Hepatocyte (in vitro differentiated cells): ENCODE results near the gene LEF1. TPM values are rescaled to one million over a fixed set of nuclear protein-coding genes. Genes with fewer than 3 reads are reported as not detected.

Experiments used
- DNase-seq: peaks from one replicate; pipeline ENCODE4 v3.0.0-alpha.2; 2016; ENCODE audit warnings: low spot score
- H2AFZ ChIP-seq: fragments of 200-600 bp; sonication (generic); 2 replicates; pipeline ENCODE4 v1.6.0; 2016; ENCODE audit warnings: antibody characterized with exemption, mild to moderate bottlenecking
- H3K27ac ChIP-seq: fragments of 200-600 bp; sonication (generic); 2 replicates; pipeline ENCODE4 v1.5.1; 2016; ENCODE audit warnings: mild to moderate bottlenecking
- H3K27me3 ChIP-seq: fragments of 200-600 bp; sonication (generic); 2 replicates; pipeline ENCODE4 v1.6.1; 2016
- H3K36me3 ChIP-seq: fragments of 200-600 bp; sonication (generic); replicated peaks from 2 replicates; pipeline ENCODE4 v1.5.1; 2016; ENCODE audit warnings: low read depth; ENCODE audit not compliant: insufficient read depth
- H3K4me1 ChIP-seq: fragments of 200-600 bp; sonication (generic); 2 replicates; pipeline ENCODE4 v1.5.1; 2016; ENCODE audit warnings: mild to moderate bottlenecking, moderate library complexity; ENCODE audit not compliant: insufficient read depth
- H3K4me2 ChIP-seq: fragments of 200-600 bp; sonication (generic); 2 replicates; pipeline ENCODE4 v1.6.0; 2016
- H3K4me3 ChIP-seq: fragments of 200-600 bp; sonication (generic); 2 replicates; pipeline ENCODE4 v1.5.1; 2016; ENCODE audit warnings: mild to moderate bottlenecking
- H3K79me2 ChIP-seq: fragments of 200-600 bp; sonication (generic); 2 replicates; pipeline ENCODE4 v1.6.0; 2017; ENCODE audit warnings: mild to moderate bottlenecking
- H3K9me2 ChIP-seq: fragments of 200-600 bp; sonication (generic); replicated peaks from 2 replicates; pipeline ENCODE4 v1.6.0; 2017; ENCODE audit warnings: mild to moderate bottlenecking; ENCODE audit not compliant: insufficient read depth
- H3K9me3 ChIP-seq: fragments of 200-600 bp; sonication (generic); 2 replicates; pipeline ENCODE4 v1.5.1; 2016; ENCODE audit warnings: low read depth, mild to moderate bottlenecking
- H4K20me1 ChIP-seq: fragments of 200-600 bp; sonication (generic); 2 replicates; pipeline ENCODE4 v1.6.0; 2016; ENCODE audit warnings: mild to moderate bottlenecking; ENCODE audit not compliant: insufficient read depth, poor library complexity, severe bottlenecking
- CTCF ChIP-seq: fragments of 200-600 bp; sonication (generic); IDR thresholded peaks from 2 replicates; pipeline ENCODE4 v1.5.1; 2016; ENCODE audit warnings: antibody characterized with exemption, mild to moderate bottlenecking; ENCODE audit not compliant: poor library complexity
- EZH2 ChIP-seq: fragments of 200-600 bp; sonication (generic); IDR thresholded peaks from 2 replicates; pipeline ENCODE4 v1.6.1; 2016; ENCODE audit warnings: antibody characterized with exemption, mild to moderate bottlenecking, borderline replicate concordance
- EZH2phosphoT487 ChIP-seq: fragments of 200-600 bp; sonication (generic); IDR thresholded peaks from one replicate; pipeline ENCODE4 v1.6.1; 2018; ENCODE audit warnings: antibody characterized with exemption, mild to moderate bottlenecking, low read depth, moderate library complexity; ENCODE audit not compliant: unreplicated experiment, severe bottlenecking
- WGBS: methylation state at CpG from one replicate; pipeline ENCODE4 v1.1.6; 2016; ENCODE audit warnings: low lambda C conversion rate; ENCODE audit errors: missing lambda C conversion rate; 5-methylcytosine and 5-hydroxymethylcytosine counted together
- polyA plus RNA-seq: library from polyadenylated mRNA; unstranded; fragments of >200 nt; fragmentation: Nextera tagmentation; extraction: Ambion mirVana; gene quantifications from 2 replicates; pipeline ENCODE4 v1.2.1, GENCODE V29; 2016
- total RNA-seq: library from RNA; depleted of rRNA; stranded (reverse); fragments of >200 nt; gene quantifications from 2 replicates; pipeline ENCODE4 v1.2.3, GENCODE V29; 2014

Gene LEF1
- total and polyA plus RNA-seq, 2 experiments from 2014 or later = 8.6 to 10.4 TPM

GRCh38 chr4:108126806-108127205, 41.9 kb downstream of the LEF1 start:
- Histone ChIP-seq H3K9me3 (no peaks in the 10 kb centered on the region), H3K79me2 (no peaks in the 10 kb centered on the region), H3K4me2 (no peak overlapping the region), H4K20me1 (no peaks in the 10 kb centered on the region), H2AFZ (no peak overlapping the region), H3K4me3 (no peak overlapping the region), H3K36me3 (no peaks in the 10 kb centered on the region), H3K9me2 (no peaks in the 10 kb centered on the region), H3K27ac (no peak overlapping the region), H3K27me3 (no peaks in the 10 kb centered on the region), H3K4me1 (no peaks in the 10 kb centered on the region)
- 84% methylated on average over 3 of the region's 3 CpGs for WGBS
- no peak for DNase-seq
- TF ChIP-seq EZH2phosphoT487 = no peak

- TF ChIP-seq EZH2 (no peak), EZH2phosphoT487 (no peak), CTCF (no peak)
- no peaks in the 10 kb centered on the region for H4K20me1 ChIP-seq
- H3K9me2 ChIP-seq = no peaks in the 10 kb centered on the region
- no peak overlapping the region for H2AFZ ChIP-seq
- H3K4me1 ChIP-seq = no peaks in the 10 kb centered on the region
- DNase-seq = no peak
- H3K36me3 ChIP-seq = no peaks in the 10 kb centered on the region
- H3K27me3 ChIP-seq = no peaks in the 10 kb centered on the region
- no peaks in the 10 kb centered on the region for H3K9me3 ChIP-seq
- H3K79me2 ChIP-seq = no peaks in the 10 kb centered on the region
- no peak overlapping the region for H3K4me2 ChIP-seq
- H3K4me3 ChIP-seq = no peak overlapping the region
- WGBS = 95% methylated on average over 2 of the region's 2 CpGs
- H3K27ac ChIP-seq = no peak overlapping the region
Observed at GRCh38 chr4:108120789-108121188, 47.9 kb downstream of the LEF1 start.

- no peaks in the 10 kb centered on the region for H3K9me2 ChIP-seq
- WGBS = 94% methylated on average over 2 of the region's 2 CpGs
- no peak for DNase-seq
- H3K27me3 ChIP-seq = no peaks in the 10 kb centered on the region
- H3K36me3 ChIP-seq = no peaks in the 10 kb centered on the region
- H3K9me3 ChIP-seq = no peaks in the 10 kb centered on the region
- H3K27ac ChIP-seq = no peak overlapping the region
- H3K4me2 ChIP-seq = no peak overlapping the region
- no peak for TF ChIP-seq EZH2phosphoT487
- TF ChIP-seq EZH2 = no peak
- TF ChIP-seq CTCF = no peak
- no peaks in the 10 kb centered on the region for H3K79me2 ChIP-seq
- no peaks in the 10 kb centered on the region for H4K20me1 ChIP-seq
- H3K4me1 ChIP-seq = peaks cover 3% of the 10 kb centered on the region
- no peak overlapping the region for H3K4me3 ChIP-seq
- H2AFZ ChIP-seq = no peak overlapping the region
Observed at GRCh38 chr4:108119199-108119800, 49.4 kb downstream of the LEF1 start.

- no peak overlapping the region for H2AFZ ChIP-seq
- H3K36me3 ChIP-seq = no peaks in the 10 kb centered on the region
- 31% methylated on average over 3 of the region's 3 CpGs for WGBS
- no peak overlapping the region for H3K4me2 ChIP-seq
- TF ChIP-seq EZH2phosphoT487 = no peak
- TF ChIP-seq EZH2 = no peak
- no peak for TF ChIP-seq CTCF
- peak overlapping the region; percentile 14 for H3K27ac ChIP-seq
- no peaks in the 10 kb centered on the region for H3K79me2 ChIP-seq
- H3K9me3 ChIP-seq = no peaks in the 10 kb centered on the region
- no peaks in the 10 kb centered on the region for H3K27me3 ChIP-seq
- no peaks in the 10 kb centered on the region for H4K20me1 ChIP-seq
- H3K4me3 ChIP-seq = no peak overlapping the region
- peak; percentile 28 for DNase-seq
- H3K9me2 ChIP-seq = no peaks in the 10 kb centered on the region
- H3K4me1 ChIP-seq = peaks cover 9% of the 10 kb centered on the region
Observed at GRCh38 chr4:108118505-108118904, 50.2 kb downstream of the LEF1 start.
